ENCODE results near the gene FBXL17. TPM values are rescaled to one million over a fixed set of nuclear protein-coding genes. Genes with fewer than 3 reads are reported as not detected.

FBXL17 gene
- polyA plus RNA-seq, 1 of the 3 experiments (the other 2 are of a cell fraction) = 4.4 TPM

DNA sequence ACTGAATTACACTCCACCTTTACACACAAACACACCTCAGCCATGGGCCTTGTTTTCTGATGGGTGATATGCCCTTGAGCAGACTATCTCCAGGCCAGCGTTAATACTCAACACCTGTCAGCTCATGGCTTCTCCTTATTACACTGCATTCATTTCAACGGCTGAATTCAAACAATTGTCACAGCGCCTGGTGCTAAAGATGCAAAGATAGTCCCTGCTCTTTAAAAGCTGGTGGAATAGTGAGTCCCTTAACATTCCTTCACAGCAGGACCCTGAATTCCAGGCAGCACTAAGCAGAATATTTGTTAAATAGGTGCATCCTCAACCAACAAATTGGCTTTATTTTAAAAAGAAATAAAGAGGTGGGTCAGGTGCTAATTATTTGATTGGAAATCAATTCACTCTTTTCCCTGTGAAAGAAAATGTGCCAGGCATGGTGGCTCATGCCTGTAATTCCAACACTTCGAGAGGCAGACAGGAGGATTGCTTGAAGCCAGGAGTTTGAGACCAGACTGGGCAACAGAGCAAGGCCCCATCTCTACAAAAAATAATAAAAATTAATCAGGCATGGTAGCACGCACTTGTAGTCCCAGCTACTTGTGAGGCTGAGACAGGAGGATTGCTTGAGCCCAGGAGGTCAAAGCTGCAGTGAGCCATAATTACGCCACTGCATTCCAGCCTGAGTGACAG lies 555.4 kb downstream of the FBXL17 start:
- no peak overlapping the region for H3K27ac ChIP-seq (ENCODE audit: low read depth in 2 of 2, low read length in 1 of 2)
- H3K4me3 ChIP-seq (ENCODE audit: low read depth in 2 of 2, low read length in 1 of 2) = no peak overlapping the region
- H3K9me2 ChIP-seq = no peaks in the 10 kb centered on the region
- no peaks in the 10 kb centered on the region for H3K4me1 ChIP-seq (ENCODE audit: control insufficient read depth in 1 of 2, insufficient read depth in 2 of 2, low read depth in 1 of 2, low read length in 1 of 2)
- H3K9me3 ChIP-seq = no peaks in the 10 kb centered on the region
- H3K4me2 ChIP-seq = no peak overlapping the region
- H3K9ac ChIP-seq = no peak overlapping the region
- no peaks in the 10 kb centered on the region for H4K20me1 ChIP-seq (ENCODE audit: insufficient read depth)
- no peak for TF ChIP-seq POLR2AphosphoS5 (IDR thresholded peaks at IDR 0.05; ENCODE audit: low read depth, low read length)
- TF ChIP-seq, protein P1, sequence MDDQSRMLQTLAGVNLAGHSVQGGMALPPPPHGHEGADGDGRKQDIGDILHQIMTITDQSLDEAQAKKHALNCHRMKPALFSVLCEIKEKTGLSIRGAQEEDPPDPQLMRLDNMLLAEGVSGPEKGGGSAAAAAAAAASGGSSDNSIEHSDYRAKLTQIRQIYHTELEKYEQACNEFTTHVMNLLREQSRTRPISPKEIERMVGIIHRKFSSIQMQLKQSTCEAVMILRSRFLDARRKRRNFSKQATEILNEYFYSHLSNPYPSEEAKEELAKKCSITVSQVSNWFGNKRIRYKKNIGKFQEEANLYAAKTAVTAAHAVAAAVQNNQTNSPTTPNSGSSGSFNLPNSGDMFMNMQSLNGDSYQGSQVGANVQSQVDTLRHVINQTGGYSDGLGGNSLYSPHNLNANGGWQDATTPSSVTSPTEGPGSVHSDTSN (IDR thresholded peaks at IDR 0.05) = no peak
- TF ChIP-seq FOXJ3 (CRISPR knock-in tag; IDR thresholded peaks at IDR 0.05) = no peak
- TF ChIP-seq RCOR1 (IDR thresholded peaks at IDR 0.05; ENCODE audit: low read length) = no peak
- TF ChIP-seq, protein P2, sequence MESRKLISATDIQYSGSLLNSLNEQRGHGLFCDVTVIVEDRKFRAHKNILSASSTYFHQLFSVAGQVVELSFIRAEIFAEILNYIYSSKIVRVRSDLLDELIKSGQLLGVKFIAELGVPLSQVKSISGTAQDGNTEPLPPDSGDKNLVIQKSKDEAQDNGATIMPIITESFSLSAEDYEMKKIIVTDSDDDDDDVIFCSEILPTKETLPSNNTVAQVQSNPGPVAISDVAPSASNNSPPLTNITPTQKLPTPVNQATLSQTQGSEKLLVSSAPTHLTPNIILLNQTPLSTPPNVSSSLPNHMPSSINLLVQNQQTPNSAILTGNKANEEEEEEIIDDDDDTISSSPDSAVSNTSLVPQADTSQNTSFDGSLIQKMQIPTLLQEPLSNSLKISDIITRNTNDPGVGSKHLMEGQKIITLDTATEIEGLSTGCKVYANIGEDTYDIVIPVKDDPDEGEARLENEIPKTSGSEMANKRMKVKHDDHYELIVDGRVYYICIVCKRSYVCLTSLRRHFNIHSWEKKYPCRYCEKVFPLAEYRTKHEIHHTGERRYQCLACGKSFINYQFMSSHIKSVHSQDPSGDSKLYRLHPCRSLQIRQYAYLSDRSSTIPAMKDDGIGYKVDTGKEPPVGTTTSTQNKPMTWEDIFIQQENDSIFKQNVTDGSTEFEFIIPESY (IDR thresholded peaks at IDR 0.05; ENCODE audit: borderline replicate concordance, low read depth) = no peak
- TF ChIP-seq, protein P3, sequence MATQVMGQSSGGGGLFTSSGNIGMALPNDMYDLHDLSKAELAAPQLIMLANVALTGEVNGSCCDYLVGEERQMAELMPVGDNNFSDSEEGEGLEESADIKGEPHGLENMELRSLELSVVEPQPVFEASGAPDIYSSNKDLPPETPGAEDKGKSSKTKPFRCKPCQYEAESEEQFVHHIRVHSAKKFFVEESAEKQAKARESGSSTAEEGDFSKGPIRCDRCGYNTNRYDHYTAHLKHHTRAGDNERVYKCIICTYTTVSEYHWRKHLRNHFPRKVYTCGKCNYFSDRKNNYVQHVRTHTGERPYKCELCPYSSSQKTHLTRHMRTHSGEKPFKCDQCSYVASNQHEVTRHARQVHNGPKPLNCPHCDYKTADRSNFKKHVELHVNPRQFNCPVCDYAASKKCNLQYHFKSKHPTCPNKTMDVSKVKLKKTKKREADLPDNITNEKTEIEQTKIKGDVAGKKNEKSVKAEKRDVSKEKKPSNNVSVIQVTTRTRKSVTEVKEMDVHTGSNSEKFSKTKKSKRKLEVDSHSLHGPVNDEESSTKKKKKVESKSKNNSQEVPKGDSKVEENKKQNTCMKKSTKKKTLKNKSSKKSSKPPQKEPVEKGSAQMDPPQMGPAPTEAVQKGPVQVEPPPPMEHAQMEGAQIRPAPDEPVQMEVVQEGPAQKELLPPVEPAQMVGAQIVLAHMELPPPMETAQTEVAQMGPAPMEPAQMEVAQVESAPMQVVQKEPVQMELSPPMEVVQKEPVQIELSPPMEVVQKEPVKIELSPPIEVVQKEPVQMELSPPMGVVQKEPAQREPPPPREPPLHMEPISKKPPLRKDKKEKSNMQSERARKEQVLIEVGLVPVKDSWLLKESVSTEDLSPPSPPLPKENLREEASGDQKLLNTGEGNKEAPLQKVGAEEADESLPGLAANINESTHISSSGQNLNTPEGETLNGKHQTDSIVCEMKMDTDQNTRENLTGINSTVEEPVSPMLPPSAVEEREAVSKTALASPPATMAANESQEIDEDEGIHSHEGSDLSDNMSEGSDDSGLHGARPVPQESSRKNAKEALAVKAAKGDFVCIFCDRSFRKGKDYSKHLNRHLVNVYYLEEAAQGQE (IDR thresholded peaks at IDR 0.05; ENCODE audit: low read depth, low read length) = no peak
- no peak for TF ChIP-seq SIN3A (IDR thresholded peaks at IDR 0.05; ENCODE audit: borderline replicate concordance, low read depth, low read length)
- no peak for TF ChIP-seq MEF2A (IDR thresholded peaks at IDR 0.05; ENCODE audit: borderline replicate concordance, low read depth)
- no peak for TF ChIP-seq EZH2phosphoT487 (IDR thresholded peaks at IDR 0.05; ENCODE audit: borderline replicate concordance, low read depth)
- H2AFZ ChIP-seq (ENCODE audit: low read depth) = no peak overlapping the region
- CTCF ChIA-PET = no interaction called here
- no peaks in the 10 kb centered on the region for H3K79me2 ChIP-seq (ENCODE audit: insufficient read depth)
- 51% methylated on average over 6 of the region's 6 CpGs for WGBS (ENCODE audit: low lambda C conversion rate)
- H3K36me3 ChIP-seq (replicated peaks in 1 of 2; ENCODE audit: control insufficient read depth in 1 of 2, insufficient read depth in 2 of 2, low read length in 1 of 2) = no peaks in the 10 kb centered on the region
- H3F3A ChIP-seq (replicated peaks; ENCODE audit: insufficient read depth) = no peaks in the 10 kb centered on the region
- POLR2A ChIA-PET = no interaction called here
- no peak for DNase-seq
- H3K27me3 ChIP-seq (ENCODE audit: insufficient read depth) = peaks cover under 1% of the 10 kb centered on the region; the same call in 1 of the 2 replicates

Measured in SK-N-SH (cell line).